HEK293T (cell line): ENCODE measurements around the gene LIMCH1.

Experiments
- CTCF ChIA-PET: fragments of 350-600 bp; formaldehyde crosslinking; extraction: SDS; loops from one replicate; lab custom pipeline; 2021; ENCODE audit warnings: antibody characterized with exemption, inconsistent platforms; lab: Yijun Ruan, JAX
- POLR2A ChIA-PET: fragments of 350-600 bp; formaldehyde crosslinking; extraction: SDS; loops from one replicate; lab custom pipeline; 2020; ENCODE audit warnings: antibody characterized with exemption, inconsistent platforms; lab: Yijun Ruan, JAX
- DNase-seq: peaks from one replicate; pipeline ENCODE4 v3.0.0; 2012; ENCODE audit warnings: mixed read lengths; ENCODE audit errors: extremely low spot score
- ARNT ChIP-seq: fragments of 450-650 bp; IDR thresholded peaks from 2 replicates; pipeline ENCODE4 v1.6.1; 2017; ENCODE audit warnings: mild to moderate bottlenecking
- BHLHE40 ChIP-seq: fragments of 450-650 bp; IDR thresholded peaks from 2 replicates; pipeline ENCODE4 v1.6.1; 2016; ENCODE audit warnings: mild to moderate bottlenecking, moderate library complexity, borderline replicate concordance
- CTBP1 ChIP-seq: fragments of 450-650 bp; IDR thresholded peaks from 2 replicates; pipeline ENCODE4 v1.6.1; 2016; ENCODE audit warnings: borderline replicate concordance
- ELF4 ChIP-seq: fragments of 450-650 bp; IDR thresholded peaks from 2 replicates; pipeline ENCODE4 v1.6.1; 2017; ENCODE audit warnings: antibody characterized with exemption
- FOXA1 ChIP-seq: fragments of 450-650 bp; IDR thresholded peaks from 2 replicates; pipeline ENCODE4 v1.6.1; 2016; ENCODE audit warnings: mild to moderate bottlenecking
- FOXK2 ChIP-seq: fragments of 450-650 bp; IDR thresholded peaks from 2 replicates; pipeline ENCODE4 v1.6.1; 2016; ENCODE audit warnings: mild to moderate bottlenecking
- FOXM1 ChIP-seq: fragments of 450-650 bp; IDR thresholded peaks from 2 replicates; pipeline ENCODE4 v1.6.1; 2017; ENCODE audit warnings: mild to moderate bottlenecking, borderline replicate concordance
- HDGF ChIP-seq: fragments of 450-650 bp; IDR thresholded peaks from 2 replicates; pipeline ENCODE4 v1.6.1; 2017; ENCODE audit warnings: antibody characterized with exemption, borderline replicate concordance
- L3MBTL2 ChIP-seq: fragments of 450-650 bp; conservative IDR thresholded peaks from 2 replicates; pipeline ENCODE4 v1.6.1; 2016; ENCODE audit warnings: mild to moderate bottlenecking
- LEF1 ChIP-seq: fragments of 450-650 bp; IDR thresholded peaks from 2 replicates; pipeline ENCODE4 v1.6.1; 2017; ENCODE audit warnings: mild to moderate bottlenecking, borderline replicate concordance
- NFRKB ChIP-seq: fragments of 450-650 bp; IDR thresholded peaks from 2 replicates; pipeline ENCODE4 v1.6.1; 2016; ENCODE audit warnings: mild to moderate bottlenecking, moderate library complexity
- SP1 ChIP-seq: fragments of 450-650 bp; IDR thresholded peaks from 2 replicates; pipeline ENCODE4 v1.6.1; 2017
- SUZ12 ChIP-seq: fragments of 450-650 bp; IDR thresholded peaks from 2 replicates; pipeline ENCODE4 v1.6.1; 2016; ENCODE audit warnings: mild to moderate bottlenecking
- TARDBP ChIP-seq: fragments of 450-650 bp; IDR thresholded peaks from 2 replicates; pipeline ENCODE4 v1.6.1; 2016
- ZNF384 ChIP-seq: fragments of 450-650 bp; IDR thresholded peaks from 2 replicates; pipeline ENCODE4 v1.6.1; 2016
- TF ChIP-seq, protein P1 (sequence below): fragments of 450-650 bp; IDR thresholded peaks from 2 replicates; pipeline ENCODE4 v1.6.1; 2016

Gene LIMCH1

DNA sequence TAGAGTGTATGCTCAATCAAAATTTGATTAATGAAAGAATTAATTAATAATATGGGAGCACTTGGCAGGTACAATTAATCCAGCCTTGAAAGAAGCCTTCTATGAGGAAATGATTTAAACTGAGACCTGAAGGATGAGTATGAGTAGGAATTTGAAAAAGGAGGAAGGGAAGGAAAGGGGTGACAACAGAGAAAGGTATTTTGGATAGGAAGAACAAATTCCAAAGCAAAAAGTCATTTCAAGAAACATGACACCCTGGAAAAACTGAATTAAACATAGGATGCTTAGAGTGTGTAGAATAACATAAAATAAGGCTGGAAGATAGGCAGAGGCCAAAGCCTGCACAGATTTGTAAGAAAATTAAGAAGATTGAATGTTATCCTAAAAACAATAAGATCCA is 180.9 kb downstream of the LIMCH1 start:
- ChIA-PET CTCF (no interaction called here), POLR2A (no interaction called here)
- TF ChIP-seq FOXA1 (no peak), BHLHE40 (no peak), HDGF (no peak), ARNT (no peak), FOXM1 (no peak), ELF4 (no peak)
- DNase-seq, result no peak

DNA sequence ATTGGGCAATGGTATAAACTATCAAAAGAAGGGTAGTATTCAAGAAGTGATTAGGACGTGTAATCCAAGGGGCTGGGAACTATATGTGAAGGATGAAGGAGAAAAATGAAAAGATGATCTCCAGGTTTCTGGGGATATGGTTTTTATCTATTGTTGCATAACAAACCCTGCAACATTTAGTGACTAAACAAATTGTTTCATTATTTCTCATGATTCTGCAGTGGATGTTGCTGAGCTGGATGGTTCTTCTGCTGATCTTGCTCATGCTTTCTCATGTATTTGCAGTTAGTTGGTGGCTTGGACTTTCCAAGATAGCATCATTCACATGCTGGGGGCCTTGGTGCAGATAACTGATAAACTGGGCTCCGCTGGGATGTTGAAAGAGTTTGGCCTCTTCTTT is 181.5 kb downstream of the LIMCH1 start:
- no peak for TF ChIP-seq ELF4
- no peak for TF ChIP-seq LEF1
- TF ChIP-seq L3MBTL2, result no peak
- TF ChIP-seq, protein P1, sequence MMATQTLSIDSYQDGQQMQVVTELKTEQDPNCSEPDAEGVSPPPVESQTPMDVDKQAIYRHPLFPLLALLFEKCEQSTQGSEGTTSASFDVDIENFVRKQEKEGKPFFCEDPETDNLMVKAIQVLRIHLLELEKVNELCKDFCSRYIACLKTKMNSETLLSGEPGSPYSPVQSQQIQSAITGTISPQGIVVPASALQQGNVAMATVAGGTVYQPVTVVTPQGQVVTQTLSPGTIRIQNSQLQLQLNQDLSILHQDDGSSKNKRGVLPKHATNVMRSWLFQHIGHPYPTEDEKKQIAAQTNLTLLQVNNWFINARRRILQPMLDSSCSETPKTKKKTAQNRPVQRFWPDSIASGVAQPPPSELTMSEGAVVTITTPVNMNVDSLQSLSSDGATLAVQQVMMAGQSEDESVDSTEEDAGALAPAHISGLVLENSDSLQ, result no peak
- no peak for TF ChIP-seq ARNT
- no peak for DNase-seq
- ChIA-PET CTCF (no interaction called here), POLR2A (no interaction called here)

DNA sequence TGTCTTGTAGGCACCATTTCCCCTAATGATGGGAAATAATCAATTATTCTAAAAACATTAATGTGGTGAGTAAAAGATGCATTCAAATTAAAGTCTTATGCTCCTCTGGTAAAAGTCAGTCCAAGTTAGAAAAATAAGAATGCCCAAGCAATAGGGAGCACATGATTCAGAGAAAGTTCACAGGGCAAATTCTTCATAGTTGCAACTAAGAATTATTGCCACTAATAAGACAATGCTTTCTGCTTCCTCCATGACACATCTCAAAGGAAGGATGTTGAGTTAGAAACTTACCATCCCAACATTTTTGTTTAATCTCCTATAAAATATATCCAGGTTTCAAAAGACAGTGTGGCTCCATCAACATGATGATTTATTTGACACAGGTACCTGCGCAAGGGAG is 184.2 kb downstream of the LIMCH1 start:
- ChIA-PET POLR2A (no interaction called here), CTCF (no interaction called here)
- TF ChIP-seq ARNT (no peak), BHLHE40 (no peak), ELF4 (no peak), NFRKB (no peak), CTBP1 (no peak)
- no peak for DNase-seq

GRCh38 chr4:41723286-41723685 is 185.3 kb downstream of the LIMCH1 start:
- CTCF ChIA-PET, result interaction anchor here (0.6 kb wide), 1 partner anchor 37 kb away, joined by 3 read pairs; no protein-coding TSS in a partner anchor
- no peak for DNase-seq
- TF ChIP-seq ZNF384 (no peak), NFRKB (no peak), FOXA1 (no peak), HDGF (no peak), CTBP1 (no peak), FOXM1 (no peak), FOXK2 (no peak), ELF4 (no peak), SP1 (no peak), L3MBTL2 (no peak), LEF1 (no peak), ARNT (no peak), SUZ12 (no peak), BHLHE40 (no peak), TARDBP (no peak)
- TF ChIP-seq, protein P1, result no peak
- POLR2A ChIA-PET, result interaction anchor here (1.1 kb wide), 1 partner anchor 52 kb away, joined by 4 read pairs; no protein-coding TSS in a partner anchor

DNA sequence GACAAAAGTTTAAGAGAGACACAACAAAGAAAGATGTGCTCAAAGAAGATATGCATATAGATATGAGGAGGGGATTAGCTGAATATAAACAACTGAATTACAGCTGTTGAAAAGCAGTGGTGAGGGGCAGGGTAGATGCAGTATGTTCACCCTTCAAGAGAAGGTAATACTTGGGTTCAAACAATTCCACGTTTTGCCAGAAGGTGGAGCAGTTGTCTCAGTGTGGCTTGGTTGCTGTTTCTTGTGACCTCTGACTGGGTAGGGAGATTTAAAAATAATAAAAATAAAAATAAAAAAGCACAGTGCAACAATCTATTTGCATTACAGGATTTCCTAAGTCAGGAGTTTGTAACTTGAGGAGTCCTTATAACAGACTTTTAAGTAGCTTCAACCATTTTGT is 187.3 kb downstream of the LIMCH1 start:
- TF ChIP-seq HDGF (no peak), L3MBTL2 (no peak), ELF4 (no peak)
- CTCF ChIA-PET, result interaction anchor here (0.6 kb wide), 1 partner anchor 103 kb away, joined by 3 read pairs; no protein-coding TSS in a partner anchor
- POLR2A ChIA-PET, result no interaction called here
- no peak for DNase-seq

- no peak for DNase-seq
- CTCF ChIA-PET, result interaction anchor here (0.6 kb wide), 1 partner anchor 160 kb away, joined by 3 read pairs; no protein-coding TSS in a partner anchor
- TF ChIP-seq FOXM1 (no peak), L3MBTL2 (no peak)
- POLR2A ChIA-PET, result no interaction called here
Measured at GRCh38 chr4:41727861-41728572, 190.1 kb downstream of the LIMCH1 start.

DNA sequence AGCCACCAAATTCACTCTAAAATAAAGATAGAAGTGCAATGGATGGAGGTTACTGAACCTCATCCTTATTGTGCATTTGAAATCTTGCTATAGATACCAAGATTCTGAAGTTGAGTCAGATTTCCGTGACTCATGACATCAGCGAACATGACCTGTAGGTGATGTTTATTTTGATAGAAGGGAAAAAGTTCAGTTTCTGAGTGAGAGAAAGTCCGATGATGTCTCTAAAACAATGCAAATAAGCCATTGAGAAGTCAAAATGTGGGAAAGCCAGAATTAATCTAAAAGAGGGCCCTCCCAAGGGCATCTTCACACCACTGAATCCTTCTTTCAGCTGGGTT is 190.6 kb downstream of the LIMCH1 start:
- ChIA-PET CTCF (no interaction called here), POLR2A (no interaction called here)
- TF ChIP-seq FOXA1 (no peak), FOXK2 (no peak), SUZ12 (no peak), L3MBTL2 (no peak), FOXM1 (no peak), HDGF (no peak)
- DNase-seq, result no peak

DNA sequence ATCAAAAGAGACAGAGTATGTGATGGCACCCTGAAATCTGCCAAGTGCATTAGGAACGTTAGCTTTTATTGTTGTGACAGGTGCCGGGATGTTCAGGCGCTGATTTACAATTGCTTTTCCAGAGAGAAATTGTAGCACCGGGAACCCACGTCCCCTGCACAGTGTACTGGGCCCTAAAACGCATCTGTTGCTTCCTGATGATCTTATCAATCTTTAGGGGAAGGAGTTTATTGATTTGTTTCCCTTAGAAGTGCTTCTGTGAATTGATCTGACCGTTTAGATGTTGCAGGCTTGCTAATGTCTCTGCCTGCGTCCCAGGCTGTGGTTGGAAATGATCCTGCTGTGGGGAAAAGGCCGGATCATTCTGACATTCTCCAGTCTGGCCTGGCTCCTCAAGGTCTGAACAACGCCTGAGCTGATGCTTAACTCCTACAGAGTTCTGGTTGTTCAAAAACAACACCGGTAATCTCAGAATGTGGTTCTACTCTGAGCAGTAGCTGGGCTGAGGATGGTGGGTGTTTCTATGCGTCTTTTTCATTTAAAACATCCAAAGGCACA is 193.7 kb downstream of the LIMCH1 start:
- no peak for DNase-seq
- no peak for TF ChIP-seq HDGF
- no peak for TF ChIP-seq LEF1
- no peak for TF ChIP-seq TARDBP
- no peak for TF ChIP-seq ELF4
- no peak for TF ChIP-seq SUZ12
- TF ChIP-seq FOXK2, result no peak
- no peak for TF ChIP-seq ZNF384
- TF ChIP-seq SP1, result no peak
- no peak for TF ChIP-seq FOXM1
- no peak for TF ChIP-seq L3MBTL2
- TF ChIP-seq, protein P1, result no peak
- TF ChIP-seq CTBP1, result no peak
- TF ChIP-seq BHLHE40, result no peak
- no peak for TF ChIP-seq NFRKB
- TF ChIP-seq ARNT, result no peak
- TF ChIP-seq FOXA1, result no peak
- ChIA-PET CTCF (no interaction called here), POLR2A (no interaction called here)
